ENCODE results near the gene MICALL2. TPM values are rescaled to one million over a fixed set of nuclear protein-coding genes. Genes with fewer than 3 reads are reported as not detected.

The MICALL2 gene
- total RNA-seq, 1 donor from 2014 or later: 18.9 TPM

DNA sequence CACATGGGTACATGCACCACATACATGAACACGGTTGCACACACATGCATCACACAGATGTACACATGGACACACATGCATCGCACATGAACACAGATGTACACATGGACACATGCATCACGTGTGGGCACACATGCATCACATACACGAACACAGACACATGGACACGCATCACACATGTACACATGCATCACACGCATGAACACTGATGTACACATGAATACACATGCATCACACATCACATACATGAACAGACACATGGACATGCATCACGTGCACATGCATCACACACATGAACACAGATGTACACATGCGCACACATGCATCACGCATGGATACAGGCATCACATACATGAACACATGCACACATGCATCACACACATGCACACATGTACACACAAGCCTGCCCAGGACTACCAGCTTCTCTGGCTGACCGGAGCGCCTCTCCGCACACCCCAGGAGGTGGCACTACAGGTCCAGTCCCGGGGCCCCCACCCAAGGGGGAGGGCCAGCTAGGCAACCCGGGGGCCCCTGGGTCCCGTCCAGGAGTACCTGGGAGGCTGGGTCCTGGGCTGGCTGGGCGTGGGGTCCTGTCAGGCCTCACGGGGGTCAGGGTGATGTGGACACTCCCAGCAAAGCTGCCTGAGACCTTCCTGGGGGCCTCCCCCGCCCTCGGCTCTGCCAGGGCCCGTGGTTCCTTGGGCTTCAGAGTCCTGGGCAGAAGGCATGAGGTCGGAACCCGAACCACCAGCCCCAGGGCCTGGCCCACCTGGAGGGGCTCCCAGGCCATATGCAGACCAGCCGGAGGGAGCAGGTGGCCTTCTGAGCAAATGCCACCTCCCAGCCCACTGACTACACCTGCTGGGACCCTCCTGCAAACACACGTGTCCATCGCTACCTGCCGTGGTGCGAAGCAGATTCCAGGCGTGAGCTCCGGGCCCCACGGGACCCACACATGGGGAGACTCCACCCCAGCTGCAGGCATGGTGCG is 19.6 kb downstream of the MICALL2 start:
- H3K27ac Mint-ChIP-seq: no peak overlapping the region
- no peak for DNase-seq (ENCODE audit: low spot score in 2 of 2, unreplicated experiment in 2 of 2)
- H3K9me3 Mint-ChIP-seq: no peaks in the 10 kb centered on the region
- H3K27me3 Mint-ChIP-seq (ENCODE audit: low read depth): no peaks in the 10 kb centered on the region
- H3K4me3 Mint-ChIP-seq: no peak overlapping the region
- H3K4me1 Mint-ChIP-seq: no peaks in the 10 kb centered on the region
- no peaks in the 10 kb centered on the region for H3K36me3 Mint-ChIP-seq
- TF ChIP-seq, protein P1, sequence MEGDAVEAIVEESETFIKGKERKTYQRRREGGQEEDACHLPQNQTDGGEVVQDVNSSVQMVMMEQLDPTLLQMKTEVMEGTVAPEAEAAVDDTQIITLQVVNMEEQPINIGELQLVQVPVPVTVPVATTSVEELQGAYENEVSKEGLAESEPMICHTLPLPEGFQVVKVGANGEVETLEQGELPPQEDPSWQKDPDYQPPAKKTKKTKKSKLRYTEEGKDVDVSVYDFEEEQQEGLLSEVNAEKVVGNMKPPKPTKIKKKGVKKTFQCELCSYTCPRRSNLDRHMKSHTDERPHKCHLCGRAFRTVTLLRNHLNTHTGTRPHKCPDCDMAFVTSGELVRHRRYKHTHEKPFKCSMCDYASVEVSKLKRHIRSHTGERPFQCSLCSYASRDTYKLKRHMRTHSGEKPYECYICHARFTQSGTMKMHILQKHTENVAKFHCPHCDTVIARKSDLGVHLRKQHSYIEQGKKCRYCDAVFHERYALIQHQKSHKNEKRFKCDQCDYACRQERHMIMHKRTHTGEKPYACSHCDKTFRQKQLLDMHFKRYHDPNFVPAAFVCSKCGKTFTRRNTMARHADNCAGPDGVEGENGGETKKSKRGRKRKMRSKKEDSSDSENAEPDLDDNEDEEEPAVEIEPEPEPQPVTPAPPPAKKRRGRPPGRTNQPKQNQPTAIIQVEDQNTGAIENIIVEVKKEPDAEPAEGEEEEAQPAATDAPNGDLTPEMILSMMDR (IDR thresholded peaks at IDR 0.05; ENCODE audit: unreplicated experiment): no peak

DNA sequence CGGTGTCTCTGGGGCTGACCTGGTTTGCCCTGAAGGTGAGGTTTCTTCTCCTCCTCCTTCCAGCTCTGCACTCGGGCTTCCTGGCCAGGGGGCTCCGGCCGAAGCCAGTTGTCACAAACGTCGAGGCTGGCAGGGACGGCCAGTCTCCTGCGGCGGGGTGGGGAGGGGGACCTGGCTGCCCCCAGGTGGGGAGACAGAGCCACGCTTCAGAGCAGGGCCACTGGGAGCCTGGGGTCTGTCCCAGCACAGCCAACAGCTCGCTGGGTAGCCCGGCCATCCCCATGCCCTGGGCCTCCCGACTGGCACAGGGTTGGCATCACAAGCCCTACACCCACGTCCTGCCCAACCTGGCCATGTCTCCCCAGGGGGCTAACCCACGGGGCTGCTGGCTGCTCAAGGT is 20.4 kb downstream of the MICALL2 start:
- Mint-ChIP-seq H3K36me3 (no peaks in the 10 kb centered on the region), H3K9me3 (no peaks in the 10 kb centered on the region), H3K27me3 (ENCODE audit: low read depth) (no peaks in the 10 kb centered on the region), H3K4me3 (no peak overlapping the region), H3K27ac (no peak overlapping the region), H3K4me1 (no peaks in the 10 kb centered on the region)
- TF ChIP-seq, protein P1 (IDR thresholded peaks at IDR 0.05; ENCODE audit: unreplicated experiment): no peak
- DNase-seq (ENCODE audit: low spot score in 2 of 2, unreplicated experiment in 2 of 2): no peak

DNA sequence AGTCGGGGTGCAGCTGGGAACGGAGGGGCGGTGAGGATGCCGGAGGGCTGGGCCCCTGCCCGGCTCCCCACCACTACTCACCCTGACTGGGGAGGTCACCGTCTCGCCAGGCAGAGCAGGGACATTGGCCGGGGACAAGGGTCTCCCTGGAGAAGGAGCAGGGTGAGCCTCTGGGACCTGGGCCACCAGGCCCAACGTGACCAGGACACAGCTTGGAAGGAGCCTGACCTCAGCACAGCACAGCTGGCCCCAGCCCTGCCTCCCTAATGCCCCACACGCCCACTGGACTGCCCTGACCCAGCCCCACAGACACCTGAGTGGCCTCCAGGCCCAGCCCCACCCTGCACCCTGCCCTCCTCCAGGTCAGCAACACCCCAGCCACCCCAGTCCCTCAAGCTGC is 21.1 kb downstream of the MICALL2 start:
- H3K9me3 Mint-ChIP-seq: no peaks in the 10 kb centered on the region
- DNase-seq (ENCODE audit: low spot score in 2 of 2, unreplicated experiment in 2 of 2): no peak
- H3K36me3 Mint-ChIP-seq: no peaks in the 10 kb centered on the region
- H3K4me3 Mint-ChIP-seq: no peak overlapping the region
- TF ChIP-seq, protein P1 (IDR thresholded peaks at IDR 0.05; ENCODE audit: unreplicated experiment): no peak
- H3K27me3 Mint-ChIP-seq (ENCODE audit: low read depth): no peaks in the 10 kb centered on the region
- no peaks in the 10 kb centered on the region for H3K4me1 Mint-ChIP-seq
- no peak overlapping the region for H3K27ac Mint-ChIP-seq

DNA sequence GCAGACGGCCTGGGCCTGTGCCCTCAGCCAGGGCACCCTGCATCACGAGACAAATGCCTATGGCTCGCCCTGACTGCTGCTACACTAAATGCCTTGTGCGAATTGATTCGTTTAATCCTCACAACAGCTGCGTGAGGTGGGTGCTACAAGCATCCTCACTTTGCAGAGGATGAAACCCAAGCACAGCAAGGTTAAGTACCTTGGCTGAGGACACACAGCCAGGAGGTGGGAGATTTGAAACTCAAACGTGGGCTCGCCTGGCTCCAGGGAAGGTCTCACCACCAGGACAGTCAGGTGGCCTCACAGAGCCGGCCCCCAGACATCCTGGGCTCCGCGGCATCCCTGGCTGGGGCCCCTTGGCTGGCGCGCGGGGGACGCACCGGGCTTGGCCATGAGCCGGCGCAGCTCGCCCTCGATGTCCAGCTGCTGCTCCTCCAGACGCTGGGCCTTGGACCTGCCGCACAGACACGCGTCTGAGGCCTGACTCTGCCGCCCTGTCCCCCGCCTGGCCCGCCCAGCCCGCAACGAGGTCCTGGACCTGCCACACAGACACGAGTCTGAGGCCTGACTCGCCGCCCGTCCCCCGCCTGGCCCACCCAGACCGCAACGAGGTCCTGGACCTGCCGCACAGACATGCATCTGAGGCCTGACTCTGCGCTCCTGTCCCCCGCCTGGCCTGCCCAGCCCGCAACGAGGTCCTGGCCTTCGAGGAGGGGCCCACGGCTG is 22.0 kb downstream of the MICALL2 start:
- no peaks in the 10 kb centered on the region for H3K9me3 Mint-ChIP-seq
- TF ChIP-seq, protein P1 (IDR thresholded peaks at IDR 0.05; ENCODE audit: unreplicated experiment): no peak

DNA sequence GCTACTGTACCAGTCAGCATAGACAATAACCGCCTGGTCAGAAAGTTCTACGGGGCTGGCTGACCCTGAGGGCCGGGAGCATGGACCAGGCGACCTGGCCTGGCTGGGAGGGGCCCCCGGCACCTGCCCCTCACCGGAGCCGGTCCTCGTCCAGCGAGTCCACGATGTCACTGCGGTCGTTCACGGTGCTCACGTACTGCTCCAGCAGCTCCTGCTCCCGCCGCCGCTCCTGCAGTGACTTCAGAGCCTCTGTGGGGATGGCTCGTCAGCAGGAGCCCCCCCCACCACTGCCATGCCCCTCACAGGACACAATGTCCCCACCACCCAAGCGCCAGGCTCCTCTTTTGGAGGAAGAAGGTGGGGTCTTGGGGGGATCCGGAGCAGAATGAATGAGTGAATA is 22.7 kb downstream of the MICALL2 start:
- Mint-ChIP-seq H3K9me3 (no peaks in the 10 kb centered on the region), H3K4me1 (no peaks in the 10 kb centered on the region), H3K27ac (no peak overlapping the region), H3K36me3 (no peaks in the 10 kb centered on the region), H3K4me3 (no peak overlapping the region), H3K27me3 (ENCODE audit: low read depth) (peaks cover 8% of the 10 kb centered on the region)
- DNase-seq (ENCODE audit: low spot score in 2 of 2, unreplicated experiment in 2 of 2): no peak
- TF ChIP-seq, protein P1 (IDR thresholded peaks at IDR 0.05; ENCODE audit: unreplicated experiment): no peak

More for the DNA sequence above, 22.0 kb downstream of the MICALL2 start:
- Mint-ChIP-seq H3K4me1 (no peaks in the 10 kb centered on the region), H3K36me3 (no peaks in the 10 kb centered on the region), H3K27ac (no peak overlapping the region), H3K4me3 (no peak overlapping the region), H3K27me3 (ENCODE audit: low read depth) (peaks cover 7% of the 10 kb centered on the region)
- no peak for DNase-seq (ENCODE audit: low spot score in 2 of 2, unreplicated experiment in 2 of 2)
